ENCODE data around the gene LTB4R2.

Gene LTB4R2

GRCh38 chr14:24297190-24297964 is 12.6 kb upstream of the LTB4R2 start:
- in situ Hi-C loops (cut with HindIII; ENCODE audit: low sequenced_read_pairs): no loop called here

DNA sequence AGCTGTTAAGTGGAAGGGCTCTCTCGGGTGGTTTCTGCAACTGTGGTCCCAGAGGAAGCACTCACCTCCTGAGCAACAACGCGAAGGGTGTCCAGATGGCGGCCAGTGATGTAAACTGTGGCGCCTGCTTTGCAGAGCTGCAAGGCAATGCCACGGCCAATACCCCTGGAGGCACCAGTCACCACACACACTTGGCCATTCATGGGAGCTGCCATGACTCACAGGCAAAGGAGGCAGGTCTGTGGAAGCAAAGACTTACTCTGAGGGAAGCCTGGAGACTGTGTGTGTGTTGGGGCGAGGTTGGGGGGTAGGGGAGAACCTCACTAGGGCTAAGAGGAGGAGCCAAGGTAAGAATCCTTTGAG is 11.1 kb upstream of the LTB4R2 start:
- in situ Hi-C loops (cut with HindIII; ENCODE audit: low sequenced_read_pairs): no loop called here

DNA sequence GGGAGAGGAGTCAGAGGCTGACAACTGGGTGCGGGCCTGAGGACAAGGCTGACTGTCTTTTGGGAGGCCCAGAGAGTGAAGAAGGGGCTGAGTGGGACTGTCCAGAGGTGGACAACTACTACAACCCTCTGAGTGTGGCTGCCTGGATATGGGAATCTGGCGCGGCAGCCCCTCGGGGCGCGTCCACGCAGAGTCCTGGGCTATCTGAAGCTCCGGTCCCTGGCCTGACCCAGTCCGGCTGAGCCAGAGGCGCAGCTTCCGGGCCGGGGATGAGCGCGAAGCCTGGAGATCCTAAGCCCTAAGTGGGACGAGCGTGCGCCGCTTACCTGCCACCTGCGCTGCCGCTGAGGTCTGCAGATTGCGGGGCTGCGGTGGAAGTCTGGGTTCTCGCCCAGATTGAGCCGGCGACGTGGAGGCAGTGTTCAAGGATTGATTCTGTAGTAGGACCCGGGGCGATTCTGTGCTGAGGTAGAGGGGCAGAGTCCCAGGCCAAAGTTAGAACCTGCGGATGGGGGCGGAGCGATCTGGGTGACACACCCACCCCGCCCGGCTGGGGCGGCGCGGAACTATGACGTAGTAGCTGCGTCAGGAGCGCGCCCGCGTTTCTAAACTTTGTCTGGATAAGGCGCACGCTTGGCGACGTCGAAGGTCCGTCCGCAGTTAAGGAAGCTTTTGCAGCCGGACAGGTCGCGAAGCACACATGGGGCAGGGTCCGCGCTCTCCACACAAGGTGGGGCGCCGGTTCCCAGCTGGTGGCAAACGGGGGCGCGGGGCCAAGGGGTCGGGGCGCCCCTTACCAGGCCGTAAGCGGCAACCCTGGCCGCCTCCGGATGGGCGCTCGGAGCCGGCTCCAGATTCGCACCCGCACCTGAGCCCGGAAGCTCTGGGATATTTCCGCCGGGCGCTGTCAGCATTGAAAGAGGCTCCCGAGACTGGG is 10.4 kb upstream of the LTB4R2 start, which contains the start of the genes DHRS1 and NOP9:
Gene DHRS1, minus strand, starts transcription at position 526 of the 937 bp plus-strand sequence. CDS start 674 bp downstream, outside the sequence.
Gene NOP9, plus strand, starts transcription at position 596 of the 937 bp plus-strand sequence. Its CDS starts 105 bp downstream, at position 701.
- in situ Hi-C loops (cut with HindIII; ENCODE audit: low sequenced_read_pairs): no loop called here

GRCh38 chr14:24300326-24300980 is 9.5 kb upstream of the LTB4R2 start:
- in situ Hi-C loops (cut with HindIII; ENCODE audit: low sequenced_read_pairs): no loop called here

- in situ Hi-C loops (cut with HindIII; ENCODE audit: low sequenced_read_pairs): no loop called here
These were observed 5.9 kb upstream of the LTB4R2 start for GRCh38 chr14:24304019-24304387.

DNA sequence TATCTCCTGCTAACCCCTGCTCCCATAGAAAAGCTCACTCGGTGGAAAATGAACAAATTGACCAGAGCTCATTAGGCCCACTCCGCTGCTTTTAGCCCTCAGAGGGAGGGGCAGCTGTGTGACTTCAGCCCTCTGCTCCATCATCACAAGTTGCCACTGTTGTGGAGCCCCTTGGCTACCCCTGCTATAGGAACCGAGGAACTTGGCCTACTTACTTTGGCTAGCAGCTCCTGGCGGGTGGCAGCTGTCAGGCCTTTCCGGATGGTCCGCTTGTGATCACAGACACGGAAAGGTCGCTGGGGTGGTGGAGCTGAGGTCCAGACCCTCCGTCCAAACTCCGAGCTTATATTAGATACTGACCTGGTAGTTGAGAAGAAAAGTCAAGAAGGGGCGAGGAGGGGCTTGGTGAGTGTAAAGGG is 2.8 kb upstream of the LTB4R2 start:
- in situ Hi-C loops (cut with HindIII; ENCODE audit: low sequenced_read_pairs): no loop called here

DNA sequence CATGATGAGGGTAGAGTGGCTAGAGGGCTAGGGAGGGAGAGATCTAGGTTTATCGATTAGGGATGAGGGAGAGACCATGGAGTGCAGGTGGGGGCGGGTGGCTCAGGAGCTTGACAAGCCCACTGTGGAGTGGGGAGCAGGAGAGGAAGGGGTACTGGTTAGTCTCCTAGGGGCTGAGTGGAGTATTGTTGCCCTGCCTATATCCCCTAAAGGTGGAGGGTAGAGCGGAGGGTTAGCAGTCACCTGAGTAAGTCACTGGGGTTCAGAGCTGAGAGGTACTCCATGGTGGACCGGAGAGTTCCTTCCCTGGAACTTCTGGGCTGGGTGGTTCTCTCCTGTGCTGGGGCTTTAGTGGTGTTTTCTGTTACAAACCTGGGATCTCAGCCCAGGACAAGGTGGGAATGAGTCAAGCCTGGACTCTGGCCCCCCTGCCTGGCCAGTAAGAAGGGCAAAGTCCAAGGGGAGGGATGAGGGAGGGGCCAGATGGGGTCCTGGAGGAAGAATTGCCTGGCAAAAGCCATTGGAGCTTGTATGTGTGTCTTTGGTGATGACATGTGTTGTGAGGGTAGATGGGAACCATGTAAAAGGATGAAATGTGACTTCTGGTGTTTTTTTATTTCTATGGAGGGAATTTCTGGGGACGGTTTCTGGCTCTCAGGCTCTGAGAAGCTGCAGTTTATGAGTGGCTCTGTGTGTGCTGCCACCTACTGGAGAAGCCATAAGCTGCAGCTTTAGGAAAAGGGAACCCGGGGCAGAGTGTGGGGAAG is 2.2 kb upstream of the LTB4R2 start, which contains the start of gene CIDEB:
Gene CIDEB, minus strand, starts transcription at position 403 of the 767 bp plus-strand sequence. Its CDS starts 119 bp downstream, at position 284.
- in situ Hi-C loops (cut with HindIII; ENCODE audit: low sequenced_read_pairs): no loop called here

DNA sequence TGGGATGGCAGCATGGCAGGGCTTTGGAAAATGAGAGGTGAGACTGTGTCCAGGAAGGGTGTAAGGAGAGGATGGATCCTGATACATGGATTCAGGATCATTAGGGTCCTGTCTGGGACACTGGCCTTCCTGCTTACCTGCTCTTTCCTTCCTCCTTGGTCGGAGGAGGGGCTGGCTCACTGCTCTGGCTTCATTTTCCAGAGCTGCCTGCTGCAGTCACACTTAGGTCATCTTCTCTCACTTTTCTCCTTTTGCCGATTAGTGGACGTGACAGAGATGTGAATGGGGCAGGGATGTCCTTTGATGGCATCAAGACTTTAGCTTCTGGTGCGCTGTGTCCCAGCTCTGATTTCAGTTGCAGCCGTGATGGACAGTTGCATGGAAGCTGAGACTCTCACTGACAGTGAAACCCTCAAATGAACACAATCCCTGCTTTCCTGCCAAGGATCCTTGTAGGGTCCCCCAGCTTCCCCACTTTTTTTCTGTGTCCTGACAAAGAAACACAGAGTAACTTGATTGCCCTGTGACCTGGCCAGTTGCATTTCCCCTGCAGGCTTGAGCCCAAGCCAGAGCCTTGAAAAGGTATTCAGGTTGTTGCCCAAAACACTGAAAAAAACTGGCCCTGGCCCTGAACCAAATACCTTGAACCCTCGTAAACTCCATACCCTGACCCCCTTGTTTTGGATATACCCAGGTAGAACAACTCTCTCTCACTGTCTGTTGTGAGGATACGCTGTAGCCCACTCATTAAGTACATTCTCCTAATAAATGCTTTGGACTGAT is 1.4 kb upstream of the LTB4R2 start:
- in situ Hi-C loops (cut with HindIII; ENCODE audit: low sequenced_read_pairs): no loop called here

DNA sequence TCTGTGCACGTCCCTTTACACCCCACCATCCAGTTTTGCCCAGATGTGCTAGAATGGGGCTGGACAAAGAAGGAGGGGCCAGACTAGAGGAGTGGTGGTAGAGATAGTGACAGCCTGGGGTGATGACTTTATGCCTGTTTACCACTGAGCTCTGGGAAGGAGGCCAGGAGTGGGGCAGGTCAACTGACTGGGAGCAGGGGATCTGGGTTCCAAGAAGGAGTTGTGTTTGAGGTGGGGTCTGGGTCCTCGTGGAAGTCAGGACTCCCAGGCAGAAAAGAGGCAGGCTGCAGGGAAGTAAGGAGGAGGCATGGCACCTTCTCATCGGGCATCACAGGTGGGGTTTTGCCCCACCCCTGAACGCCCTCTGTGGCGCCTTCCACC is 315 bp downstream of the LTB4R2 start:
- in situ Hi-C loops (cut with HindIII; ENCODE audit: low sequenced_read_pairs): no loop called here

- in situ Hi-C loops (cut with HindIII; ENCODE audit: low sequenced_read_pairs): no loop called here
These were observed 985 bp downstream of the LTB4R2 start, which contains the start of gene LTB4R for GRCh38 chr14:24310646-24311604. Gene LTB4R (plus strand): TSS chr14:24311502. CDS start chr14:24315652, 4,150 bp downstream.

DNA sequence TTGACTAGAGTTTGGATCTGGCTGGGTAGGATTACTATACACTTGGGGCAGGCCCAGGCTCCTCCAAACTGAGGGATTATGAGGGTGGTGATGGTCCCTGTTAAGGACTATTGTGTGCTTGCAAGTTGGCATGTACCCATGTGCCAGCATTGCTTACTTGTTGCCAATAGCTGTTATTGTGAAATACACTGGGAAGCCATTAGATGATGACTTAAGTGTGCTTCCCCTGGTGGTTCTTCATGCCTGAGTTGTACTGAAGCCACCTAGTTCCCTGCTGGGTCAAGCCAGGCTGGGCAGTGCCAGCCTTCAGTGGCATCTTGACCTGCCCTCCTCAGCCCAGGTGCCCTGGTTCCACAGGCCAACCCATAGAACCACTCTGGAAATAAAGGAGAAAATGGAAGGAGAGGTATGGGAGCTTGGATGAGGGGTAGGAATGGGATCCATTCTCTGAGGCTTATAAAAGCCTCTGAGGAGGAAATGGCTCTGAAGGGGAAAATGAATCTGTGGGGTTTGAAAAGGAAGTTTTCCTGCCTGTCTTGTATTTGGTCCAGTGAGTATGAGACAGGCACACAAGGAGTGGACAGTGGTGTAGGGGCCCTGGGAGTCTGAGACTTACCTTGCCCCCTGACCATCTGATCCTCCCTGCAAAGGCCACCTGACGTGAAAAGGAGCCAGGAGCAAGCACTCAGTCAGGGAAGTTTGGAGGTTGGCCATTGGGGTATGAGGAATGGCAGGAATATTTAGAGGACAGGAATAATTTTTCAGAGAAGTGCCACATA is 2.1 kb downstream of the LTB4R2 start:
- in situ Hi-C loops (cut with HindIII; ENCODE audit: low sequenced_read_pairs): no loop called here

DNA sequence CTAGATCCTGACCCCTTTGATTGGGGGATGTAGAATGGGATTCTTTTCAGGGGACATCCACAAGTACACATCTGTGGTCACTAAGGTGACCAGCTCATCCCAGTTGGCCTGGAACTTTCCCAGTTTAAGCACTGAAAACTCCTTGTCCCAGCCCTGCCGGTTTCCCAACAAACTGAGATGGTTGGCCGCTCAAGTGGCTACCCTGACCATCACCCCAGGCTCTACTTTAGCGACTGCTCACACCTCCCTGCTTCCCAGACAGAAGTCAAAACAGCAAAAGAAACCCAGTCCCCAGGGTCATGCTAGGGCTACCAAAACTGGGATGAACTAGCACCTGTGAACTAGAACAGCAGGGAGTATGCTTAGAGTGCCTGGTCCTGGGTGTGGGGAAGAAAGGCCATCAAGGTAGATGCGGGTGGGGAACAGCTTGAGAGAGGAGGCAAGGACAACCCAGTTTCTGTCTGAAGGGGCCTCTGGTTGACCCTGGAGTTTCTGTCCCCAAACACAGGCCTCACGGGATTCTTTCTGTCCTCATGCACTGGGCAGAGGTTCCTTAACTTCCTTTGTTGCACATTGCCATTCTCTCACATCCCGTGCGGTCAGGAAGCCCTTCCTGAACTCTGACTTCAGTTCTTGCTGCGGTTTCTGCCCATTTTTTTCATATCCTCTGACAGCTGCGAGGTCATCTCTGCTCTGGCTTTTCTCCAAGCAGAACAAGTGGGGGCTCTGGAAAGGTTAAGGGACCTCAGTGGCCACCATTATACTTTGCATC is 3.0 kb downstream of the LTB4R2 start:
- in situ Hi-C loops (cut with HindIII; ENCODE audit: low sequenced_read_pairs): no loop called here

GRCh38 chr14:24313913-24314312 is 4.0 kb downstream of the LTB4R2 start:
- in situ Hi-C loops (cut with HindIII; ENCODE audit: low sequenced_read_pairs): no loop called here

GRCh38 chr14:24314377-24315193 is 4.6 kb downstream of the LTB4R2 start:
- in situ Hi-C loops (cut with HindIII; ENCODE audit: low sequenced_read_pairs): no loop called here

DNA sequence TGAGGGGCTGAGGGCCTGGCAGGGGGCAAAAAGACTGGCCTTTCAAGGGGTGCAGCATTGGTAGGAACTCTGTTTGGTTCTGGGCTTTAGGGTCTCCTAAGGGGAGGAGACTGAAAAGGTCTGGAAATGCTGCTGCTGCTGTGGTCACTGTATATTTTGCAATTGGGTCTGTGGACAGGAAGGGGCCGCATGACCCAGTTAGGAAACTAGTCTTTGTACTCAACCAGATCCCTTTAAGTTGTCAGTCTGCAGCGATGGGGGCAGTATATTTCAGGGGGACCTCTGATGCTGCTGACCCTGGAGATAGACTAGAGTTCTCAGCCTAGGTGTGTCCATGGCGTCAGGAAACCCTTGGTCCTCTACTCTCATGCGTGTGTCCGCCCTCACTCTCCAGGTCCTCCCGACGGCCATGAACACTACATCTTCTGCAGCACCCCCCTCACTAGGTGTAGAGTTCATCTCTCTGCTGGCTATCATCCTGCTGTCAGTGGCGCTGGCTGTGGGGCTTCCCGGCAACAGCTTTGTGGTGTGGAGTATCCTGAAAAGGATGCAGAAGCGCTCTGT is 5.4 kb downstream of the LTB4R2 start:
- in situ Hi-C loops (cut with HindIII; ENCODE audit: low sequenced_read_pairs): no loop called here

Measured in DLD1 (cell line).